SU-DHL-6 (cell line): ENCODE results near the gene CIP2A.

ENCODE experiments used
- H2AFZ ChIP-seq: fragments of 200-600 bp; sonication (generic); 2 replicates; pipeline ENCODE4 v1.6.1; 2014; ENCODE audit warnings: low read depth, mild to moderate bottlenecking, moderate library complexity, mixed read lengths, antibody characterized with exemption, low read length; ENCODE audit not compliant: severe bottlenecking
- H3F3A ChIP-seq: fragments of 200-600 bp; shearing (Covaris generic); 2 replicates; pipeline ENCODE4 v1.6.0; 2016; ENCODE audit warnings: antibody characterized with exemption, mild to moderate bottlenecking; ENCODE audit not compliant: insufficient read depth
- H3K27ac ChIP-seq: fragments of 200-600 bp; sonication (generic); 2 replicates; pipeline ENCODE4 v1.5.1; 2016; ENCODE audit warnings: low read depth, mild to moderate bottlenecking, low read length, moderate library complexity, mixed read lengths
- H3K27me3 ChIP-seq: fragments of 200-600 bp; sonication (generic), shearing (Covaris generic); 2 replicates; pipeline ENCODE4 v1.6.0; 2014; ENCODE audit warnings: mild to moderate bottlenecking, low read length
- H3K36me3 ChIP-seq: fragments of 200-600 bp; sonication (generic); 2 replicates; pipeline ENCODE4 v1.6.1; 2014; ENCODE audit warnings: mild to moderate bottlenecking, low read length, mixed read lengths
- H3K4me2 ChIP-seq: fragments of 300-600, 200-600 bp; shearing (Covaris generic), sonication (generic); 2 replicates; pipeline ENCODE4 v1.6.0; 2014; ENCODE audit warnings: low read length, low read depth, mild to moderate bottlenecking; ENCODE audit not compliant: poor library complexity, severe bottlenecking
- H3K4me3 ChIP-seq: fragments of 200-600 bp; sonication (generic); 2 replicates; pipeline ENCODE4 v1.5.1; 2014; ENCODE audit warnings: antibody characterized with exemption, low read length, mild to moderate bottlenecking, mixed read lengths; ENCODE audit not compliant: insufficient read depth, poor library complexity, severe bottlenecking
- H3K79me2 ChIP-seq: fragments of 200-600 bp; sonication (generic); 2 replicates; pipeline ENCODE4 v1.6.1; 2014; ENCODE audit warnings: mild to moderate bottlenecking, low read length, moderate library complexity; ENCODE audit not compliant: insufficient read depth
- H3K9ac ChIP-seq: fragments of 200-600 bp; sonication (generic); 2 replicates; pipeline ENCODE4 v1.7.0; 2014; ENCODE audit warnings: mild to moderate bottlenecking, low read length
- H3K9me2 ChIP-seq: fragments of 200-600 bp; sonication (generic); replicated peaks from 2 replicates; pipeline ENCODE4 v1.6.1; 2014; ENCODE audit warnings: low read length; ENCODE audit not compliant: insufficient read depth
- H3K9me3 ChIP-seq: fragments of 200-600 bp; sonication (generic); 2 replicates; pipeline ENCODE4 v1.6.1; 2014; ENCODE audit warnings: low read length, mixed read lengths; ENCODE audit not compliant: insufficient read depth
- H4K20me1 ChIP-seq: fragments of 200-600 bp; sonication (generic); 2 replicates; pipeline ENCODE4 v1.6.1; 2014; ENCODE audit warnings: low read depth, mild to moderate bottlenecking, antibody characterized with exemption, low read length, moderate library complexity, mixed read lengths
- EZH2phosphoT487 ChIP-seq: fragments of 200-600 bp; sonication (generic), shearing (Covaris generic); conservative IDR thresholded peaks from 2 replicates; pipeline ENCODE4 v1.6.1; 2018; ENCODE audit warnings: mild to moderate bottlenecking, antibody characterized with exemption, low read length, moderate library complexity, mixed read lengths
- TF ChIP-seq, protein P1 (sequence below): fragments of 200-600 bp; sonication (generic); IDR thresholded peaks from one replicate; pipeline ENCODE4 v1.5.1; 2017; ENCODE audit warnings: antibody characterized with exemption, mild to moderate bottlenecking, low read length, moderate library complexity; ENCODE audit not compliant: insufficient read depth, poor library complexity, severe bottlenecking

Gene CIP2A

DNA sequence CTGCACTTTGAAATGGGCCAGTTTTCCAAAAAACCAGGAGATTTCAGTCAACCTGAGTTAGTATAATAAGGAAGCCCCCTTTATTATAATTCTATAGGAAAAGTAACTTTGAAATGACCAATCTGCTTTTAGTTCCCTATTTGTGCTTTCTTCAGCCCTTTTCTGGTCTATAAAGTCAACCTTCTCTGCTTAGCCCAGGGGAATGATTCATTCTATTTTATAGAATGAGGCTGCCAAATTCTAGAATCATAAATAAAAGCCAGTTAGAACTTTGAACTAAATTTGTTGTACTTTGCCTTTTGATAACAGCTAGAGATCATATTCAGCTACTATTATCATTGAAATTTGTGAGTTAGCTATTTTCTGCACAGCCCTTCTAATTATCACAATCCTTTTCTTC is 24.7 kb downstream of the CIP2A start:
- Histone ChIP-seq H3K79me2 (no peaks in the 10 kb centered on the region), H3K4me2 (no peak overlapping the region), H3K27ac (no peak overlapping the region), H3K4me3 (no peak overlapping the region), H3K9me3 (no peaks in the 10 kb centered on the region), H3K9ac (no peak overlapping the region), H3K27me3 (no peaks in the 10 kb centered on the region), H4K20me1 (no peaks in the 10 kb centered on the region), H3K36me3 (peaks cover 70% of the 10 kb centered on the region), H3F3A (no peaks in the 10 kb centered on the region), H2AFZ (no peak overlapping the region), H3K9me2 (no peaks in the 10 kb centered on the region)
- no peak for TF ChIP-seq EZH2phosphoT487
- TF ChIP-seq, protein P1, sequence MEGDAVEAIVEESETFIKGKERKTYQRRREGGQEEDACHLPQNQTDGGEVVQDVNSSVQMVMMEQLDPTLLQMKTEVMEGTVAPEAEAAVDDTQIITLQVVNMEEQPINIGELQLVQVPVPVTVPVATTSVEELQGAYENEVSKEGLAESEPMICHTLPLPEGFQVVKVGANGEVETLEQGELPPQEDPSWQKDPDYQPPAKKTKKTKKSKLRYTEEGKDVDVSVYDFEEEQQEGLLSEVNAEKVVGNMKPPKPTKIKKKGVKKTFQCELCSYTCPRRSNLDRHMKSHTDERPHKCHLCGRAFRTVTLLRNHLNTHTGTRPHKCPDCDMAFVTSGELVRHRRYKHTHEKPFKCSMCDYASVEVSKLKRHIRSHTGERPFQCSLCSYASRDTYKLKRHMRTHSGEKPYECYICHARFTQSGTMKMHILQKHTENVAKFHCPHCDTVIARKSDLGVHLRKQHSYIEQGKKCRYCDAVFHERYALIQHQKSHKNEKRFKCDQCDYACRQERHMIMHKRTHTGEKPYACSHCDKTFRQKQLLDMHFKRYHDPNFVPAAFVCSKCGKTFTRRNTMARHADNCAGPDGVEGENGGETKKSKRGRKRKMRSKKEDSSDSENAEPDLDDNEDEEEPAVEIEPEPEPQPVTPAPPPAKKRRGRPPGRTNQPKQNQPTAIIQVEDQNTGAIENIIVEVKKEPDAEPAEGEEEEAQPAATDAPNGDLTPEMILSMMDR, result no peak

DNA sequence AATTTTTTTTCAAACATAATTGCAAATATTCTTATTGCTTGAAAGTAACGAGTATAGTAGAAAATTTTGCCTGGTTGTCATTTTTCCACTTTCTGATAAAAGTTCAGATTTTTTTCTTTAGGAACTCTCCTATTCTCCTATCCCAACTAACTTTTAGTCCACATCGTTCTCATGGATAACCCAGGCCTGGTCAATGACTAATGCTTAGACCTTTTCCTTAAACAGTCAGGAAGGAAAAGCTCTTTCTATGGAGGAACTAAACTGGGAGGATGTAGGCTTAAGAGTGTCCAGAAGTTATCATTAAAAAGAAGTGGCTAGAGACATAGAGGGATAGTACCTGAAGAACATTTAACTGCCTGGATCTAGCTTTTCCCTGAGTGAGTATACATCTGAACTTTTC is 26.7 kb downstream of the CIP2A start:
- Histone ChIP-seq H3K9me3 (no peaks in the 10 kb centered on the region), H3K4me2 (no peak overlapping the region), H3K27ac (no peak overlapping the region), H3K9me2 (no peaks in the 10 kb centered on the region), H3F3A (no peaks in the 10 kb centered on the region; the same call in 1 of the 2 replicates), H3K4me3 (no peak overlapping the region), H3K79me2 (no peaks in the 10 kb centered on the region), H3K36me3 (peaks cover 72% of the 10 kb centered on the region), H2AFZ (no peak overlapping the region), H3K9ac (no peak overlapping the region), H3K27me3 (no peaks in the 10 kb centered on the region), H4K20me1 (no peaks in the 10 kb centered on the region)
- TF ChIP-seq, protein P1, result no peak
- TF ChIP-seq EZH2phosphoT487, result no peak

DNA sequence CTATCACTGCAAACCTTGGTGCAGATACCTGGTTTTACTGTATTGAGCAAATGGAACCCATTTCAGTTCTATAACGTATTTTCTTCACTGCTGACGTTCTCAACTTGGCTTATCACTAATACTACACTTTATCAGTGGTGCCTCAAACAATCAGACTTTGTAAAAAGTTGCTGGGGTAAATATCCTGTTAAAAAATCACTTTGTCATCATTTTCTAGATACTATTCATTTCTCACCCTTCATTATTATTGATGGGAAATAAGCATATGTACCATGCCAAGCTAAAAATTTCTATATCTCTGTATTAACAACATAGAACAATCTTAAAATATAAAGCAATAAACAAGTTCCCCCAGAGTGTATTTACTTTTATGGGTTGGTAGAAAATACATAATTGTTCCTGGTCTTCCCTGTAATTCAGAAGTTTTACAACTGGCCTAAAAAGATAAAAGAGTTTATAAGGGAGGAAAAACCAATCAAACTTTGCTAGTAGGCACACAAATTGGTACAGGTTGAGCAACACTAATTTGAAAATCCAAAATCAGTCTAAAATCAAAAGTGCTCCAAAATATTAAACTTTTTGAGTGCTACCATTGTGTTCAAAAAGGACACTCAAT is 33.2 kb downstream of the CIP2A start:
- Histone ChIP-seq H4K20me1 (no peaks in the 10 kb centered on the region), H3K4me2 (no peak overlapping the region), H3K36me3 (peaks cover 65% of the 10 kb centered on the region)

More for the DNA sequence above, 33.2 kb downstream of the CIP2A start:
- H3K9ac ChIP-seq, result no peak overlapping the region
- H3K27me3 ChIP-seq, result no peaks in the 10 kb centered on the region
- H3K4me3 ChIP-seq, result no peak overlapping the region
- no peaks in the 10 kb centered on the region for H3K79me2 ChIP-seq
- no peaks in the 10 kb centered on the region for H3K9me2 ChIP-seq
- H3K27ac ChIP-seq, result no peak overlapping the region
- no peaks in the 10 kb centered on the region for H3K9me3 ChIP-seq
- no peaks in the 10 kb centered on the region; the same call in 1 of the 2 replicates for H3F3A ChIP-seq
- TF ChIP-seq, protein P1, result no peak
- TF ChIP-seq EZH2phosphoT487, result no peak
- no peak overlapping the region for H2AFZ ChIP-seq
